Measurements from ENCODE around the gene C6orf89.
A peak's percentile ranks its signal among the peaks of the same experiment; 100 is the strongest.

C6orf89 gene

DNA sequence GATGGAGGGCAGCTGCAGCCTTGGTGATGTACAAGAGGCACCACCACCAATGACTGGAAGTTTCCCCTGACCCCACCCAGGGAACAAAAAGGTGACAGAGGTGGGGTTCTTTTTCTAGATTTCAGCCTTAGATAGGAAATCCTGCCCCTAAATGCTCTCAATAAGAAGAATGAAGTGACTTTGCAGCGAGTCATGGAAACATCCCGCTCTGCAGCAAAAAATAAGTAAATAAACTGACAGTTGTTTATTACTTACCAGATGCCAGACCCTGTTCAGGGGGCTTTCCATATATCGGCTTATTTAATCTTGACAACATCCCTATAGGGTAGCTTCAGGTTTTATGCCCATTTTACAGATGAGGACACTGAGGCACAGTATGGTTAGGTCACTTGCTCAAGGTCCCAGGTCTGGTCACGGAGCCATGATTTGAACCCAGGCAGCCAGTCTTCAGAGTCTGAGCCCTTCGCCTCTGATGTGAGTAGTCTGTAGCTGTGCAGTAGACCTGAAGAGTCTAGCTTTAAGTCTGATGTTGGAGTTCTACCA, 19.2 kb downstream of the C6orf89 start:
- Histone ChIP-seq H2AFZ (ENCODE audit: low read length) (no peak overlapping the region), H3K9me3 (ENCODE audit: insufficient read depth, low read depth, low read length) (no peaks in the 10 kb centered on the region), H3F3A (ENCODE audit: low read depth) (no peaks in the 10 kb centered on the region; the same call in 1 of the 2 replicates), H3K4me2 (ENCODE audit: low read depth, low read length, poor library complexity, severe bottlenecking) (no peak overlapping the region), H3K9me2 (replicated peaks; ENCODE audit: low read depth, low read length) (no peaks in the 10 kb centered on the region), H3K79me2 (ENCODE audit: insufficient read depth, low read length) (peaks cover 10% of the 10 kb centered on the region; the same call in 1 of the 2 replicates), H3K27me3 (ENCODE audit: insufficient read depth, low read length, poor library complexity, severe bottlenecking) (no peaks in the 10 kb centered on the region), H3K4me3 (ENCODE audit: low read length, poor library complexity, severe bottlenecking) (no peak overlapping the region), H3K36me3 (ENCODE audit: insufficient read depth, low read length) (peaks cover 16% of the 10 kb centered on the region), H3K9ac (ENCODE audit: low read depth, low read length, poor library complexity, severe bottlenecking) (no peak overlapping the region), H4K20me1 (ENCODE audit: insufficient read depth, low read length, poor library complexity, severe bottlenecking) (no peaks in the 10 kb centered on the region), H3K4me1 (ENCODE audit: insufficient read depth, low read length, poor library complexity, severe bottlenecking) (peaks cover 64% of the 10 kb centered on the region)
- TF ChIP-seq CTCF (conservative IDR thresholded peaks at IDR 0.05; ENCODE audit: low read length) (no peak), EZH2phosphoT487 (IDR thresholded peaks at IDR 0.05; ENCODE audit: borderline replicate concordance) (no peak)

DNA sequence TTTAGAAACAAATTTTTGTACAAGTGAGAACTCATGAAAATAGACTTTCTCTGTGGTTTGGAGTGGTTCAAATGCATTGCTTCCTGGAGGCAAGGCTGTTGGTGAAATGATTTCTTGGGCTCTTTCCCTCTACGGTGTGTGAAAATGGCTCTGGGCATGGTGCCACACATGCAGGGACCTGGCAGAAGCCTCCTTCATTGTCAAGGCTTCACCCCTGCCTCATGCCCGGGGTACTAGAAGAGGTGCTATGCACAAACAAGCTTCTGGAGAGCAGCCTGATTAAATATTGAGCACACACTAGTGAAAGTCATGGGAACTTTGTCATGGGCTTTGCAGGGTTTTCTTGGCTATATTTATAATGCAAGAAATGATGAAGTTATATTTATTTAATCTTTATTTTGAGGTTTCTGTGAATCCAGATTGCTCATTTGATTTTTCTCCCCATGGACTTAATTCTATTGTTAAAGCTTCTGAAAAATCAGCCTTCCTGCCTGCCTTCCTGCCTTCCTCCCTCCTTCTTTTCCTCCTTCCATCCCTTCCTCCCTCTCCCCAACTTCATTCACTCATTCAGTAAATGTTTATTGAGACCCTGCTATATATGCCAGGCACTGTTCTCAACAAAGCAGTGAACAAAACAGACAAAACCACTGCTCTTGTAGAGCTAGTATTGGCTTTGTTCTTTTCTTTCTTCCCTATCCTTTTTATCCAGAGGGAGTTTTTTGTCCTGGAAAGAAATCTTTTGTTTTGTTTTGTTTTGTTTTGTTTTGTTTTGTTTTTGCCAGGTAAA, 21.0 kb downstream of the C6orf89 start:
- H3K9ac ChIP-seq (ENCODE audit: low read depth, low read length, poor library complexity, severe bottlenecking): peak overlapping the region; percentile 50
- H3K4me1 ChIP-seq (ENCODE audit: insufficient read depth, low read length, poor library complexity, severe bottlenecking): peaks cover 80% of the 10 kb centered on the region
- no peak overlapping the region for H2AFZ ChIP-seq (ENCODE audit: low read length)
- H3K36me3 ChIP-seq (ENCODE audit: insufficient read depth, low read length): peaks cover 16% of the 10 kb centered on the region
- H3K4me2 ChIP-seq (ENCODE audit: low read depth, low read length, poor library complexity, severe bottlenecking): peak overlapping the region; percentile 33
- no peaks in the 10 kb centered on the region for H3K27me3 ChIP-seq (ENCODE audit: insufficient read depth, low read length, poor library complexity, severe bottlenecking)
- H3K9me2 ChIP-seq (replicated peaks; ENCODE audit: low read depth, low read length): no peaks in the 10 kb centered on the region
- no peaks in the 10 kb centered on the region for H4K20me1 ChIP-seq (ENCODE audit: insufficient read depth, low read length, poor library complexity, severe bottlenecking)
- H3F3A ChIP-seq (ENCODE audit: low read depth): peaks cover 4% of the 10 kb centered on the region
- H3K9me3 ChIP-seq (ENCODE audit: insufficient read depth, low read depth, low read length): no peaks in the 10 kb centered on the region
- peaks cover 10% of the 10 kb centered on the region; the same call in 1 of the 2 replicates for H3K79me2 ChIP-seq (ENCODE audit: insufficient read depth, low read length)
- H3K4me3 ChIP-seq (ENCODE audit: low read length, poor library complexity, severe bottlenecking): no peak overlapping the region
- no peak for TF ChIP-seq EZH2phosphoT487 (IDR thresholded peaks at IDR 0.05; ENCODE audit: borderline replicate concordance)

DNA sequence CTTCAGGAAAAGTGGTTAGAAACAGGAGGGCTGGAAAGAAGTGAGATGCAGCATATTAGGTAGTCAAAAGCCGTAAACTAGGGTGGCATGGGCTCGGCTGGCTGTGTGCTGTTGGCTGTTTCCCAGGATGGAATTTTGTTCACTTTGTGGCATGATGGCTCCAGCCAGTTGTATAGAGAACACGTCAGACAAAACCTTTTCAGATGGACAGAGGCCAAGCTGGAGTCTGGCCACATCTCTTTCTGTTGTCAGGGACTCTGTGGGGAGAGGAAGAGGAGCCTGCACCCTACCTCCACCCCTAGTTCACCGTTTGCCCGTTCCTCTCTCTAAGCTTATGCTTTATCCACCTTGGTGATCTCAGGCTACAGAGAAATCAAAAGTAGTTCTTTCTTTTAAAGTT, 22.0 kb downstream of the C6orf89 start:
- Histone ChIP-seq H3K9me2 (replicated peaks; ENCODE audit: low read depth, low read length) (no peaks in the 10 kb centered on the region), H3K9ac (ENCODE audit: low read depth, low read length, poor library complexity, severe bottlenecking) (peak overlapping the region; percentile 50), H3K9me3 (ENCODE audit: insufficient read depth, low read depth, low read length) (no peaks in the 10 kb centered on the region), H3K27me3 (ENCODE audit: insufficient read depth, low read length, poor library complexity, severe bottlenecking) (no peaks in the 10 kb centered on the region), H2AFZ (ENCODE audit: low read length) (no peak overlapping the region), H3K4me3 (ENCODE audit: low read length, poor library complexity, severe bottlenecking) (no peak overlapping the region), H3K36me3 (ENCODE audit: insufficient read depth, low read length) (peaks cover 5% of the 10 kb centered on the region), H3K79me2 (ENCODE audit: insufficient read depth, low read length) (peaks cover 10% of the 10 kb centered on the region; the same call in 1 of the 2 replicates), H4K20me1 (ENCODE audit: insufficient read depth, low read length, poor library complexity, severe bottlenecking) (no peaks in the 10 kb centered on the region), H3F3A (ENCODE audit: low read depth) (peaks cover 10% of the 10 kb centered on the region), H3K4me1 (ENCODE audit: insufficient read depth, low read length, poor library complexity, severe bottlenecking) (peaks cover 87% of the 10 kb centered on the region), H3K4me2 (ENCODE audit: low read depth, low read length, poor library complexity, severe bottlenecking) (peak overlapping the region; percentile 33)
- TF ChIP-seq CTCF (conservative IDR thresholded peaks at IDR 0.05; ENCODE audit: low read length) (no peak), EZH2phosphoT487 (IDR thresholded peaks at IDR 0.05; ENCODE audit: borderline replicate concordance) (no peak)

Measured in Loucy (cell line).